Endothelial cell of umbilical vein (primary cell): ENCODE results near the gene KY. TPM values are rescaled to one million over a fixed set of nuclear protein-coding genes. Genes with fewer than 3 reads are reported as not detected.
A peak's percentile ranks its signal among the peaks of the same experiment; 100 is the strongest.

ENCODE experiments used
- BruUV-seq: library from RNA; stranded (reverse); fragments of 400-500 nt; replicated peaks from 2 replicates; lab custom pipeline; 2021; lab: Mats Ljungman, UMichigan
- CTCF ChIA-PET: fragments of 300-600, 350-600 bp; sonication (Branson Sonifier 250); formaldehyde crosslinking; loops from one replicate; lab custom pipeline; 2021; ENCODE audit warnings: antibody characterized with exemption, inconsistent platforms; lab: Charles Lee
- POLR2A ChIA-PET: fragments of 300-600, 350-600 bp; sonication (Branson Sonifier 250); formaldehyde crosslinking; loops from one replicate; lab custom pipeline; 2021; ENCODE audit warnings: antibody characterized with exemption, inconsistent platforms; lab: Charles Lee
- DNase-seq: peaks from one replicate; pipeline ENCODE4 v3.0.0-alpha.2; 2011; ENCODE audit warnings: low read depth, low spot score
- FAIRE-seq: peaks from 2 replicates; lab custom pipeline; 2011; peaks lifted over from hg19 to GRCh38; lab: Jason Lieb, UNC
- H2AFZ ChIP-seq: 2 replicates; pipeline ENCODE4 v1.6.0; 2012; ENCODE audit warnings: low read depth, low read length, control low read depth, inconsistent platforms
- H3K27ac ChIP-seq: 2 replicates; pipeline ENCODE4 v1.5.1; 2011; ENCODE audit warnings: low read depth, mild to moderate bottlenecking, control low read depth, low read length, moderate library complexity; ENCODE audit not compliant: insufficient read depth
- H3K27me3 ChIP-seq, 2 experiments: 2 replicates each; pipeline versions ENCODE4 v1.6.0 to v1.6.1; 2011; ENCODE audit warnings: low read length in 2 of 2, mixed read lengths in 1 of 2; ENCODE audit not compliant: control insufficient read depth in 2 of 2, insufficient read depth in 2 of 2
- H3K36me3 ChIP-seq, 2 experiments: 2 replicates in 1 of 2; 3 replicates in 1 of 2; pipeline ENCODE4 v1.5.1; 2011; ENCODE audit warnings: low read length in 2 of 2, mild to moderate bottlenecking in 1 of 2, moderate library complexity in 1 of 2; ENCODE audit not compliant: control insufficient read depth in 2 of 2, insufficient read depth in 2 of 2; ENCODE audit errors: extremely low read depth in 1 of 2
- H3K4me1 ChIP-seq: 3 replicates; pipeline ENCODE4 v1.5.1; 2011; ENCODE audit warnings: mild to moderate bottlenecking, low read length; ENCODE audit not compliant: control insufficient read depth, insufficient read depth; ENCODE audit errors: extremely low read depth
- H3K4me2 ChIP-seq: 2 replicates; pipeline ENCODE4 v1.6.1; 2011; ENCODE audit warnings: low read length, control low read depth, mixed read lengths; ENCODE audit not compliant: insufficient read depth
- H3K4me3 ChIP-seq, 3 experiments: fragments of 200-600 bp in 1 of 3; sonication (generic), shearing (Covaris generic) in 1 of 3; replicated peaks in 1 of 3; 2 replicates each; pipeline ENCODE4 v1.5.1; 2011 to 2016; ENCODE audit warnings: control low read depth in 3 of 3, low read length in 3 of 3, mild to moderate bottlenecking in 2 of 3, inconsistent platforms in 1 of 3, low read depth in 1 of 3, moderate library complexity in 1 of 3; ENCODE audit not compliant: insufficient read depth in 1 of 3
- H3K79me2 ChIP-seq: 2 replicates; pipeline ENCODE4 v1.6.0; 2012; ENCODE audit warnings: low read length, inconsistent platforms; ENCODE audit not compliant: control insufficient read depth, insufficient read depth
- H3K9ac ChIP-seq: replicated peaks from 2 replicates; pipeline ENCODE3; 2011; ENCODE audit warnings: low read length, control low read depth; ENCODE audit not compliant: insufficient read depth; ENCODE audit errors: extremely low read depth
- H3K9me1 ChIP-seq: replicated peaks from 3 replicates; pipeline ENCODE4 v1.6.0; 2011; ENCODE audit warnings: mild to moderate bottlenecking, low read length; ENCODE audit not compliant: control insufficient read depth, insufficient read depth; ENCODE audit errors: extremely low read depth
- H3K9me3 ChIP-seq: replicated peaks from 2 replicates; pipeline ENCODE4 v1.5.1; 2012; ENCODE audit warnings: low read length, inconsistent platforms; ENCODE audit not compliant: control insufficient read depth, insufficient read depth
- H4K20me1 ChIP-seq: replicated peaks from 2 replicates; pipeline ENCODE3; 2011; ENCODE audit warnings: mild to moderate bottlenecking, low read length; ENCODE audit not compliant: control insufficient read depth, insufficient read depth; ENCODE audit errors: extremely low read depth
- CTCF ChIP-seq, 2 donors: IDR thresholded peaks; 1 replicate in 1 of 2; 2 replicates in 1 of 2; pipeline ENCODE4 v1.5.1; 2011; ENCODE audit warnings: low read length in 2 of 2, mild to moderate bottlenecking in 2 of 2, moderate library complexity in 2 of 2, control low read depth in 1 of 2, inconsistent platforms in 1 of 2, low read depth in 1 of 2; ENCODE audit not compliant: insufficient read depth in 1 of 2; ENCODE audit errors: extremely low read depth in 1 of 2
- EZH2 ChIP-seq: IDR thresholded peaks from 2 replicates; pipeline ENCODE4 v1.6.1; 2012; ENCODE audit warnings: borderline replicate concordance, low read depth, mild to moderate bottlenecking, moderate library complexity, low read length, inconsistent platforms; ENCODE audit not compliant: severe bottlenecking
- FOS ChIP-seq: IDR thresholded peaks from 2 replicates; pipeline ENCODE4 v1.6.1; 2011; ENCODE audit warnings: mild to moderate bottlenecking, low read length, moderate library complexity, borderline replicate concordance; ENCODE audit not compliant: insufficient read depth
- GATA2 ChIP-seq: IDR thresholded peaks from 2 replicates; pipeline ENCODE4 v1.7.0; 2011; ENCODE audit warnings: low read depth, mild to moderate bottlenecking, moderate library complexity, mixed read lengths, low read length; ENCODE audit not compliant: insufficient read length, insufficient read depth
- JUN ChIP-seq: IDR thresholded peaks from 2 replicates; pipeline ENCODE4 v1.6.1; 2011; ENCODE audit warnings: borderline replicate concordance, low read depth; ENCODE audit not compliant: insufficient read length, insufficient read depth
- MAX ChIP-seq: IDR thresholded peaks from 2 replicates; pipeline ENCODE4 v1.6.1; 2011; ENCODE audit not compliant: insufficient read depth, insufficient read length
- MYC ChIP-seq: IDR thresholded peaks from one replicate; pipeline ENCODE4 v1.6.1; 2011; ENCODE audit warnings: mild to moderate bottlenecking, low read depth, low read length
- POLR2A ChIP-seq: IDR thresholded peaks from 2 replicates; pipeline ENCODE4 v1.6.1; 2012; ENCODE audit warnings: low read depth, mild to moderate bottlenecking, control low read depth, low read length
- POLR2AphosphoS5 ChIP-seq: IDR thresholded peaks from 2 replicates; pipeline ENCODE4 v1.6.1; 2012; ENCODE audit warnings: low read depth, mild to moderate bottlenecking, control low read depth, low read length, moderate library complexity; ENCODE audit not compliant: insufficient read depth
- dilution Hi-C: fragments of 300-500 bp; cut with MboI; formaldehyde crosslinking; loops from one replicate; pipeline ENCODE4 v1.15.0; 2019; ENCODE audit warnings: low sequenced_read_pairs; ENCODE audit not compliant: extremely low pct_ligation_motif_present
- intact Hi-C: fragments of 100-400 bp; cut with micrococcal nuclease; formaldehyde crosslinking; loops from one replicate; pipeline ENCODE4 v1.10.0; 2022
- polyA plus RNA-seq, 4 experiments: library from polyadenylated mRNA; depleted of rRNA in 3 of 4; stranded (reverse) in 3 of 4; unstranded in 1 of 4; fragments of >200 nt; gene quantifications; 2 replicates each; pipeline versions ENCODE4 v1.2.1 to v1.2.3, GENCODE V29; 2011 to 2012; ENCODE audit warnings: missing spikeins in 1 of 4
- total RNA-seq: library from RNA; stranded (reverse); gene quantifications from 2 replicates; pipeline ENCODE4 v1.2.3, GENCODE V29; 2021

The KY gene
- total and polyA plus RNA-seq, 2 donors (not counting 3 experiments of a cell fraction or from before 2014, with no cell fraction given) = not detected

- Histone ChIP-seq H3K27ac (no peak overlapping the region), H3K4me2 (no peak overlapping the region), H3K9me3 (no peaks in the 10 kb centered on the region), H2AFZ (no peak overlapping the region), H4K20me1 (no peaks in the 10 kb centered on the region), H3K9me1 (no peaks in the 10 kb centered on the region), H3K9ac (no peak overlapping the region), H3K27me3 (peaks cover 0 to 2% of the 10 kb centered on the region in 2 experiments), H3K4me3 (no peak overlapping the region), H3K36me3 (no peaks in the 10 kb centered on the region), H3K79me2 (no peaks in the 10 kb centered on the region), H3K4me1 (no peaks in the 10 kb centered on the region)
- no peak for FAIRE-seq
- no TSS peak for BruUV-seq
- TF ChIP-seq CTCF (IDR thresholded peaks at IDR 0.05; ENCODE audit: extremely low read depth in 1 of 2, insufficient read depth in 1 of 2, low read depth in 1 of 2, low read length in 2 of 2) (peak; percentile 26 to 59), MYC (no peak)
- DNase-seq = peak; percentile 5
- CTCF ChIA-PET = interaction anchor here (1.0 to 1.1 kb wide), 2 partner anchors 77 to 1365 kb away, joined by 3 to 5 read pairs; no protein-coding TSS in a partner anchor
- dilution Hi-C loops = no loop called here
- intact Hi-C loops = loop anchor here (1.0 kb wide), 1 partner anchor 76 kb away; no protein-coding TSS in a partner anchor
- POLR2A ChIA-PET = no interaction called here
These were observed 26.6 kb upstream of the KY start for GRCh38 chr3:134677196-134677986.

GRCh38 chr3:134675726-134676256 lies 25.0 kb upstream of the KY start:
- H3K4me2 ChIP-seq = no peak overlapping the region
- FAIRE-seq (no peak), DNase-seq (no peak)
- ChIA-PET POLR2A (no interaction called here), CTCF (no interaction called here)
- no peaks in the 10 kb centered on the region for H3K9me1 ChIP-seq
- H4K20me1 ChIP-seq = no peaks in the 10 kb centered on the region
- H3K27me3 ChIP-seq = peaks cover 0 to 2% of the 10 kb centered on the region in 2 experiments
- TF ChIP-seq GATA2 (no peak), CTCF (IDR thresholded peaks at IDR 0.05; ENCODE audit: extremely low read depth in 1 of 2, insufficient read depth in 1 of 2, low read depth in 1 of 2, low read length in 2 of 2) (no peak), JUN (no peak), POLR2A (no peak), MYC (no peak), FOS (no peak), MAX (no peak), POLR2AphosphoS5 (no peak), EZH2 (no peak)
- no TSS peak for BruUV-seq
- H3K4me3 ChIP-seq = no peak overlapping the region
- H3K36me3 ChIP-seq = no peaks in the 10 kb centered on the region
- H3K79me2 ChIP-seq = no peaks in the 10 kb centered on the region
- no peak overlapping the region for H3K27ac ChIP-seq
- dilution Hi-C loops = no loop called here
- no peaks in the 10 kb centered on the region for H3K9me3 ChIP-seq
- no peaks in the 10 kb centered on the region for H3K4me1 ChIP-seq
- H2AFZ ChIP-seq = no peak overlapping the region
- intact Hi-C loops = no loop called here
- H3K9ac ChIP-seq = no peak overlapping the region
